Measurements from ENCODE around the gene HOXB4. TPM values are rescaled to one million over a fixed set of nuclear protein-coding genes. Genes with fewer than 3 reads are reported as not detected.

The HOXB4 gene
- total RNA-seq, 1 donor, result 0.36 TPM

- no peak overlapping the region for H3K4me3 ChIP-seq (ENCODE audit: insufficient read depth, low read length)
- DNase-seq (ENCODE audit: insufficient read length, low spot score, missing footprints), result no peak
- TF ChIP-seq, protein P1, sequence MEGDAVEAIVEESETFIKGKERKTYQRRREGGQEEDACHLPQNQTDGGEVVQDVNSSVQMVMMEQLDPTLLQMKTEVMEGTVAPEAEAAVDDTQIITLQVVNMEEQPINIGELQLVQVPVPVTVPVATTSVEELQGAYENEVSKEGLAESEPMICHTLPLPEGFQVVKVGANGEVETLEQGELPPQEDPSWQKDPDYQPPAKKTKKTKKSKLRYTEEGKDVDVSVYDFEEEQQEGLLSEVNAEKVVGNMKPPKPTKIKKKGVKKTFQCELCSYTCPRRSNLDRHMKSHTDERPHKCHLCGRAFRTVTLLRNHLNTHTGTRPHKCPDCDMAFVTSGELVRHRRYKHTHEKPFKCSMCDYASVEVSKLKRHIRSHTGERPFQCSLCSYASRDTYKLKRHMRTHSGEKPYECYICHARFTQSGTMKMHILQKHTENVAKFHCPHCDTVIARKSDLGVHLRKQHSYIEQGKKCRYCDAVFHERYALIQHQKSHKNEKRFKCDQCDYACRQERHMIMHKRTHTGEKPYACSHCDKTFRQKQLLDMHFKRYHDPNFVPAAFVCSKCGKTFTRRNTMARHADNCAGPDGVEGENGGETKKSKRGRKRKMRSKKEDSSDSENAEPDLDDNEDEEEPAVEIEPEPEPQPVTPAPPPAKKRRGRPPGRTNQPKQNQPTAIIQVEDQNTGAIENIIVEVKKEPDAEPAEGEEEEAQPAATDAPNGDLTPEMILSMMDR (IDR thresholded peaks at IDR 0.05; ENCODE audit: extremely low read depth, low read depth, low read length), result no peak
- H3K79me2 ChIP-seq (ENCODE audit: insufficient read depth, low read length), result no peaks in the 10 kb centered on the region
- H2AFZ ChIP-seq (ENCODE audit: low read length), result no peak overlapping the region
- H3K9me3 ChIP-seq (ENCODE audit: low read depth, low read length), result no peaks in the 10 kb centered on the region
- H3K27me3 ChIP-seq (ENCODE audit: insufficient read depth, low read length), result peaks cover 85% of the 10 kb centered on the region
- no peaks in the 10 kb centered on the region for H3K4me1 ChIP-seq (ENCODE audit: insufficient read depth, low read length)
- no peaks in the 10 kb centered on the region for H3K36me3 ChIP-seq (ENCODE audit: insufficient read depth, low read length)
- no peak overlapping the region for H3K27ac ChIP-seq (ENCODE audit: low read depth, low read length)
- no peak overlapping the region for H3K4me2 ChIP-seq (ENCODE audit: insufficient read depth, low read length)
- no peaks in the 10 kb centered on the region for H4K20me1 ChIP-seq (ENCODE audit: insufficient read depth, low read length)
Observed at GRCh38 chr17:48558057-48558830, 19.9 kb downstream of the HOXB4 start.

DNA sequence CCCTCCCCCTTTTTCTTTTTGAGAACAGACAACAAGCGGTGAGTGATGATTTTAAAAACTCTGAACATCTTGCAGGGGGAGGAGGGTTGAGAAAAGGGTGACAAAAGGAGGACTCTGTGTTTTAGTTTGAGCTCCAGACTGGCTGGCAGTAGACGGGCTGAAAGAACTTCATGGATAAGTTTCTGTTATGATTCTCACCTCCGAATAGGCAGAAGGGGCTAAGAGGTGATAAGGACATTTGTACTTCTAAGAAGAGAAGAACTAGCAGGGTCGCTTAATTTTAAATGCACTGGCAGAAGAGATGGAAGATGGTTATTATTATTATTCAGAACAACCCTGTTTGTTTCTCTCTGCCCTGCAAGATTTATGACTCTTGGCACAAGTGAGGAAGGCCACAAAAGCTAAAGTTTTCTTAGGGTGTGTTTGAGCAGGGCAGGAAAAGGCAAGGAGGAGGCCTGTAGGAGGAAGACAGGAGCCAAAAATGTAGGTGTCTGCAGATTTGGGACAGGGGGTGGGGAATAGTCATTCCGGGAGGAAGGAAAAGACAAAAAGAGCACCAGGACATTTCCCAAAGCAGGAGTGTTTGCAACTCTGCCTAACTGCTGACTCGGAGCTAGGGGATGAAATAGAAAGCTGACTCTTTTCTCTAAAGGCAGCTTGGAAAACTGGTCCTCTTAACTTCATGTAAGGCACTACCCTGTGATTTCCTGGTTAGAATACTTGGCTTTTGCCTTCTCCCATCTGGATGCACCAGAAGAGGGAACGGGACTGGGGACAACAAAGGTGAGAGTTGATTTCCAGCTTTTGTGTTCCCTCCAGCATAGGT is 21.4 kb downstream of the HOXB4 start:
- Histone ChIP-seq H2AFZ (ENCODE audit: low read length) (no peak overlapping the region), H3K4me2 (ENCODE audit: insufficient read depth, low read length) (no peak overlapping the region), H3K4me3 (ENCODE audit: insufficient read depth, low read length) (no peak overlapping the region), H3K9me3 (ENCODE audit: low read depth, low read length) (no peaks in the 10 kb centered on the region), H3K27ac (ENCODE audit: low read depth, low read length) (no peak overlapping the region), H4K20me1 (ENCODE audit: insufficient read depth, low read length) (no peaks in the 10 kb centered on the region), H3K79me2 (ENCODE audit: insufficient read depth, low read length) (no peaks in the 10 kb centered on the region), H3K27me3 (ENCODE audit: insufficient read depth, low read length) (peaks cover 84% of the 10 kb centered on the region), H3K36me3 (ENCODE audit: insufficient read depth, low read length) (no peaks in the 10 kb centered on the region), H3K4me1 (ENCODE audit: insufficient read depth, low read length) (no peaks in the 10 kb centered on the region)
- TF ChIP-seq, protein P1 (IDR thresholded peaks at IDR 0.05; ENCODE audit: extremely low read depth, low read depth, low read length), result no peak
- DNase-seq (ENCODE audit: insufficient read length, low spot score, missing footprints), result no peak

- TF ChIP-seq, protein P1 (IDR thresholded peaks at IDR 0.05; ENCODE audit: extremely low read depth, low read depth, low read length), result no peak
- Histone ChIP-seq H4K20me1 (ENCODE audit: insufficient read depth, low read length) (no peaks in the 10 kb centered on the region), H3K36me3 (ENCODE audit: insufficient read depth, low read length) (no peaks in the 10 kb centered on the region), H3K9me3 (ENCODE audit: low read depth, low read length) (no peaks in the 10 kb centered on the region), H3K4me2 (ENCODE audit: insufficient read depth, low read length) (no peak overlapping the region), H3K27me3 (ENCODE audit: insufficient read depth, low read length) (peaks cover 85% of the 10 kb centered on the region), H3K79me2 (ENCODE audit: insufficient read depth, low read length) (no peaks in the 10 kb centered on the region), H2AFZ (ENCODE audit: low read length) (no peak overlapping the region), H3K27ac (ENCODE audit: low read depth, low read length) (no peak overlapping the region), H3K4me1 (ENCODE audit: insufficient read depth, low read length) (no peaks in the 10 kb centered on the region), H3K4me3 (ENCODE audit: insufficient read depth, low read length) (no peak overlapping the region)
- no peak for DNase-seq (ENCODE audit: insufficient read length, low spot score, missing footprints)
Observed at GRCh38 chr17:48556229-48556575, 21.9 kb downstream of the HOXB4 start.
